ENCODE data around the gene SCN8A.

Gene SCN8A

GRCh38 chr12:51832354-51833107 is 241.5 kb downstream of the SCN8A start:
- no peak for DNase-seq (ENCODE audit: low read depth in 3 of 3)

GRCh38 chr12:51833448-51834227 is 242.6 kb downstream of the SCN8A start:
- no peak for DNase-seq (ENCODE audit: low read depth in 3 of 3)

- no peak for DNase-seq (ENCODE audit: low read depth in 3 of 3)
Observed at GRCh38 chr12:51834411-51834810, 243.4 kb downstream of the SCN8A start.

- no peak for DNase-seq (ENCODE audit: low read depth in 3 of 3)
Observed at GRCh38 chr12:51836041-51836826, 245.2 kb downstream of the SCN8A start.

GRCh38 chr12:51836827-51837173 is 245.8 kb downstream of the SCN8A start:
- no peak for DNase-seq (ENCODE audit: low read depth in 3 of 3)

- DNase-seq (ENCODE audit: low read depth in 3 of 3): no peak
Observed at GRCh38 chr12:51837286-51837685, 246.3 kb downstream of the SCN8A start.

GRCh38 chr12:51838036-51838435 is 247.0 kb downstream of the SCN8A start:
- DNase-seq (ENCODE audit: low read depth in 3 of 3): no peak

- no peak for DNase-seq (ENCODE audit: low read depth in 3 of 3)
Observed at GRCh38 chr12:51838762-51839161, 247.7 kb downstream of the SCN8A start.

- DNase-seq (ENCODE audit: low read depth in 3 of 3): no peak
Observed at GRCh38 chr12:51839310-51839947, 248.4 kb downstream of the SCN8A start.

GRCh38 chr12:51840966-51841365 is 249.9 kb downstream of the SCN8A start:
- no peak for DNase-seq (ENCODE audit: low read depth in 3 of 3)

GRCh38 chr12:51841727-51842126 is 250.7 kb downstream of the SCN8A start:
- DNase-seq (ENCODE audit: low read depth in 3 of 3): no peak

- DNase-seq (ENCODE audit: low read depth in 3 of 3): no peak
Observed at GRCh38 chr12:51844854-51845253, 253.8 kb downstream of the SCN8A start.

GRCh38 chr12:51845482-51845881 is 254.4 kb downstream of the SCN8A start:
- no peak for DNase-seq (ENCODE audit: low read depth in 3 of 3)

- no peak for DNase-seq (ENCODE audit: low read depth in 3 of 3)
Observed at GRCh38 chr12:51846271-51846691, 255.2 kb downstream of the SCN8A start.

GRCh38 chr12:51846911-51847642 is 256.0 kb downstream of the SCN8A start:
- peak in 1 of 3 donors; percentile 56 for DNase-seq (ENCODE audit: low read depth in 3 of 3)

GRCh38 chr12:51847643-51848325 is 256.8 kb downstream of the SCN8A start:
- no peak for DNase-seq (ENCODE audit: low read depth in 3 of 3)

GRCh38 chr12:51848326-51848727 is 257.3 kb downstream of the SCN8A start, which contains the start of gene FIGNL2:
FIGNL2 (minus strand) TSS chr12:51848718; CDS start chr12:51822413, 26,305 bp downstream.
- no peak for DNase-seq (ENCODE audit: low read depth in 3 of 3)

- DNase-seq (ENCODE audit: low read depth in 3 of 3): no peak
Observed at GRCh38 chr12:51848841-51849735, 258.1 kb downstream of the SCN8A start.
